IPS-18c (cell line): Measurements from ENCODE around the gene BIRC2.
"Not testable (repeated sequence)": the region's sequence is repeated elsewhere in the genome, so short reads cannot be mapped to it uniquely, and the experiment has no call there.

Source experiments
- H3K4me3 ChIP-seq: 2 replicates; pipeline ENCODE4 v1.7.0; 2013; ENCODE audit warnings: low read depth, mild to moderate bottlenecking, low read length, moderate library complexity; ENCODE audit not compliant: insufficient read depth
- H3K9me3 ChIP-seq: one replicate; pipeline ENCODE4 v1.6.1; 2013; ENCODE audit warnings: mild to moderate bottlenecking, low read length, moderate library complexity; ENCODE audit not compliant: control insufficient read depth, insufficient read depth

Gene BIRC2

DNA sequence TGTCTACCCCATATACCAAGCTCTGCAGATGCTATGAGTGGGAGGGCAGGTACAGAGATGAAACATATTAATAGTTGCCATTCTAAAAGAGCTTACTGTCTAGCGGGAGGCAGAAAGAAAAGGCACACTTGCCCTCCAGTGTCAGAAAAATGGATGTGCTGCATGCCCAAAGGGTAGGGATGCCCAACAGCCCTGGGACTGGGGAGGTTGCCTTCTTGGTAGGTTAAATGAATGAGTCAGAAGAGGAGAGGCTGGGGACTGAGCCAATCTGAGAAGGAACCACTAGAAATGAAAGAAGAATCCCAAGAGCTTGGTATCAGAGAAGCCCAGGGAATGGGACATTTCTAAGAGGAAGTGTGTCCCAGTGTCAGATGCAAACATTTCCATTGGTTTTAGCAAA is 28.5 kb upstream of the BIRC2 start:
- H3K4me3 ChIP-seq, result no peak overlapping the region
- no peaks in the 10 kb centered on the region for H3K9me3 ChIP-seq

DNA sequence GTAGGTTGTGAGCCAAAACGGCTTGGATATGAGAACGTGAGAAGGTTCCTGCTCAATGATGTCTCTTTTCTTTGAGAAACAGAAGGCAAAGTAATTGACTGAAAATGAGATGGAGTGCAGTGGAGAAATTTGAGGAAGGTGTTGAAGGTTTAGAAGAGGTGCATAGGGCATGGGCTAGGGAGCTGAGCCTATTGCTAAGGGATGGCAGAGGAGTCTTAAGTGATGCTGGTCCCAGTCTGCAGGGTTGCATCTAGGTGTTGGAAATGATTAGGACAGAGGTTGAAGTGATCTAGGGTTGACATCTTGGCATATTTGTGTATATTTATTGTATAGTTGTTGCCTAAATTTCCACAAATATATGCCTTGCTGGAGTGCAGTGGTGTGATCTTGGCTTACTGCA is 27.5 kb upstream of the BIRC2 start:
- Histone ChIP-seq H3K4me3 (no peak overlapping the region), H3K9me3 (no peaks in the 10 kb centered on the region)

DNA sequence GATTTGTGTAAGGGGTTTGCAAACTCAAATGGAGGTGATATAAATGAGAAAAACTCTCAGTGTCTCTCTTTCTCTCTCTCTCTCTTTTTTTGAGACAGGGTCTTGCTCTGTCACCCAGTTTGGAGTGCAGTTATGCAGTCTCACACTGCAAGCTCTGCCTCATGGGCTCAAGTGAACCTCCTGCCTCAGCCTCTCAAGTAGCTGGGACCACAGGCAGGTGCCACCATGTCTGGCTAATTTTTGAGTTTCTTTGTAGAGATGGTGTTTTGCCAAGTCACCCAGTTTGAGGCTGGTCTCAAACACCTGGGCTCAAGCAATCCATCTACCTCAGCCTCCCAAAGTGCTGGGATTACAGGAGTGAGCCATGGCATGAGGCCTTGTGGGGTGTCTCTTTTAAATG is 26.8 kb upstream of the BIRC2 start:
- H3K4me3 ChIP-seq, result no peak overlapping the region

GRCh38 chr11:102320679-102321078 is 26.3 kb upstream of the BIRC2 start:
- Histone ChIP-seq H3K4me3 (no peak overlapping the region), H3K9me3 (no peaks in the 10 kb centered on the region)

More for the DNA sequence above, 26.8 kb upstream of the BIRC2 start:
- no peaks in the 10 kb centered on the region for H3K9me3 ChIP-seq

DNA sequence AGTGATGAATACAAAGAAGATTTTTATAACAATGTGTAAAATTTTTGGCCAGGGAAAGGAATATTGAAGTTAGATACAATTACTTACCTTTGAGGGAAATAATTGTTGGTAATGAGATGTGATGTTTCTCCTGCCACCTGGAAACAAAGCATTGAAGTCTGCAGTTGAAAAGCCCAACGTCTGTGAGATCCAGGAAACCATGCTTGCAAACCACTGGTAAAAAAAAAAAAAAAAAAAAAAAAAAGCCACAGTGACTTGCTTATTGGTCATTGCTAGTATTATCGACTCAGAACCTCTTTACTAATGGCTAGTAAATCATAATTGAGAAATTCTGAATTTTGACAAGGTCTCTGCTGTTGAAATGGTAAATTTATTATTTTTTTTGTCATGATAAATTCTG is 24.5 kb upstream of the BIRC2 start:
- Histone ChIP-seq H3K4me3 (no peak overlapping the region), H3K9me3 (no peaks in the 10 kb centered on the region)

- H3K4me3 ChIP-seq, result no peak overlapping the region
Measured at GRCh38 chr11:102323542-102324251, 23.3 kb upstream of the BIRC2 start.

GRCh38 chr11:102325088-102325487 is 21.9 kb upstream of the BIRC2 start:
- Histone ChIP-seq H3K9me3 (no peaks in the 10 kb centered on the region), H3K4me3 (no peak overlapping the region)

More at GRCh38 chr11:102323542-102324251, 23.3 kb upstream of the BIRC2 start:
- H3K9me3 ChIP-seq, result no peaks in the 10 kb centered on the region

GRCh38 chr11:102328748-102329147 is 18.3 kb upstream of the BIRC2 start:
- Histone ChIP-seq H3K9me3 (no peaks in the 10 kb centered on the region), H3K4me3 (no peak overlapping the region)

DNA sequence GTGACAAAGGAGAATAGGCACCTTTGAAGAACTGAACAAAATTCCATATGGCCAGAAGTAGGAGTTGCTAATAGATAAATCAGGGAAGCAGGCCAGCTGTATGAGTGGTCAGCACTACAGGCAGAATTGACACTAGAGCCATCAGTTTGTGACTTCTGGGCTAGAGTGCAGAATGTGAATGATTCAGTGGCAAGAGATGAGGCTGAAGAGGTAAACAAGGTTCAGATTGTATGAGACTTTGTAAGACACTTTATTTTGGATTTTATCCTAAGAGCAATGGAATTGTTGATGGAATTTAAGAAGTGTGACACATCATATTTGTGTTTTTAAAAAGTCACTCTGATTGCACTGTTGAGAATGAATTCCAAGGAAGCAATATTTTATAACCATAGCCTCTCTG is 16.8 kb upstream of the BIRC2 start:
- Histone ChIP-seq H3K9me3 (no peaks in the 10 kb centered on the region), H3K4me3 (no peak overlapping the region)

GRCh38 chr11:102331341-102331740 is 15.7 kb upstream of the BIRC2 start:
- Histone ChIP-seq H3K4me3 (no peak overlapping the region), H3K9me3 (no peaks in the 10 kb centered on the region)

GRCh38 chr11:102332611-102332994 is 14.4 kb upstream of the BIRC2 start:
- no peak overlapping the region for H3K4me3 ChIP-seq
- no peaks in the 10 kb centered on the region for H3K9me3 ChIP-seq

- Histone ChIP-seq H3K9me3 (no peaks in the 10 kb centered on the region), H3K4me3 (no peak overlapping the region)
Measured at GRCh38 chr11:102338479-102339010, 8.5 kb upstream of the BIRC2 start.

DNA sequence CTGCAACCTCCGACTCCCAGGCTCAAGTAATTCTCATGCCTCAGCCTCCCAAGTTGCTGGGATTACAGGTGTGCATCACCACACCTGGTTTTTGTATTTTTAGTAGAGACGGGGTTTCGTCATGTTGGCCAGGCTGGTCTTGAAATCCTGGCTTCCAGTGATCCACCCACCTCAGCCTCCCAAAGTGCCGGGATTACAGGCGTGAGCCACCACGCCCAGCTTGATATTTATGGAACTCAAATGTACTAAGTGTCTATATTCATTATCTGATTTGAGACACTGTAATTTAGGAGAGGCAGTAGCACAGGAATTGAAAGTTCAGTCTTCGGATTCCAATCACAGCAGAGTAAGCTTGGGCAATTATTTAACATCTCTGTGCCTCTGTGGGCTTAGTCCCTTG is 5.7 kb upstream of the BIRC2 start:
- H3K4me3 ChIP-seq, H3K9me3 ChIP-seq: not testable (repeated sequence)

DNA sequence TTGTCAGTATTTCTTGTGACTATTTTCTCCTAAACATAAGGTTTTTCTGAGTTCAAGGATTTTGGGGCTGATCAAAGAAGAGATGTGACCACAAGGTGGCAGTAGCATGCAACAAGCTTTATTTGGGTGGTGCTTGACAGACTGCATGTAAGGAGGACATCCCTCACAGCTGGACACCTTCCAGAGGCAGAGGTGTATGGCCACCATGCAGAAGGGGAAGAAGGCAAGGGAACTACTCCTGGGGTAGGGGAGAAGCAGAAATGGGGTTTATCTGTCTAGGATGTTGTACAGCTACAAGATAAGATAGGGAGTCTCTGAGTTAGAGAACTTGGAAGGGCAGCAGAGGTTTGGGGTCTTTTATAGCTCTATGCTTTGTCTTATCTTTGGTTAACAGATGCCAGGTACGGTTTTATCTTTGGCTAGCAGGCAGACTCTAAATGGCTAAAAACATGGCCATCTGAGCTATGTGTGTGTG is 5.1 kb upstream of the BIRC2 start:
- no peaks in the 10 kb centered on the region for H3K9me3 ChIP-seq
- no peak overlapping the region for H3K4me3 ChIP-seq

GRCh38 chr11:102343809-102344208 is 3.2 kb upstream of the BIRC2 start:
- H3K9me3 ChIP-seq, result no peaks in the 10 kb centered on the region
- no peak overlapping the region for H3K4me3 ChIP-seq

- H3K9me3 ChIP-seq, result no peaks in the 10 kb centered on the region
- peak overlapping the region; percentile 22; the same call in 1 of the 2 replicates for H3K4me3 ChIP-seq
Measured at GRCh38 chr11:102345904-102346303, 1.1 kb upstream of the BIRC2 start.

DNA sequence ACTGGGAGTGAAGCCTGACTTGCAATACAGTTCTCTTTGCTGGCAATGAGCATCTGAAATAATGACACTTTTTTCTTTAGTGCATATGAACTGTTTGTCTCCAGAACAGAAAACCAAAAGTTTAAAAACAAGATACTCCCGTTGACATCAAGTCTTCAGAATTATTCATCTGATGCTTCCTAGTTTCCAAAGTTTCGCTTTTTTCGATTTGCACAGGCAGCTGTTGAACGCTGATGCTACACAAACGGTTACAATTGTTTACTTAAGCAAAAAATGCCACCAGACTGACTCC is 612 bp upstream of the BIRC2 start:
- Histone ChIP-seq H3K9me3 (no peaks in the 10 kb centered on the region), H3K4me3 (peak overlapping the region; percentile 75)

- H3K4me3 ChIP-seq, result peak overlapping the region; percentile 75
Measured at GRCh38 chr11:102347462-102348370, 702 bp downstream of the BIRC2 start.

More at GRCh38 chr11:102347462-102348370, 702 bp downstream of the BIRC2 start:
- no peaks in the 10 kb centered on the region for H3K9me3 ChIP-seq
